Muscle of back (tissue), 13 donors: ENCODE results near the gene SUMF1. TPM values are rescaled to one million over a fixed set of nuclear protein-coding genes. Genes with fewer than 3 reads are reported as not detected.

ENCODE experiments used
- DNase-seq, 3 donors: peaks; one replicate each; pipeline versions ENCODE4 v3.0.0 to v3.0.0-alpha.2; 2013
- long read RNA-seq, 9 donors: transcript quantifications; one replicate each; lab custom pipeline, GENCODE V29; 2026
- polyA plus RNA-seq, 10 donors: library from polyadenylated mRNA; unstranded; fragments of 120-200 nt; gene quantifications; one replicate each; pipeline ENCODE4 v1.2.1, GENCODE V29; 2013; ENCODE audit not compliant: insufficient read length in 10 of 10

SUMF1 gene
- 10 to 100 TPM; 14.0 to 20.7 (median 16.7) TPM for polyA plus RNA-seq
- long read RNA-seq, donor 1, transcript SUMF1-201 (9 exons, 2,159 nt), result major isoform, 12 of 12 reads
- long read RNA-seq, donor 1, partial matches to known transcripts, result 0 of 12 reads
- long read RNA-seq, donor 1, other reads (novel, unspliced or antisense), result 0 of 12 reads
- long read RNA-seq, donor 2, partial matches to known transcripts, result 14 of 17 reads
- long read RNA-seq, donor 2, other reads (novel, unspliced or antisense), result 0 of 17 reads
- long read RNA-seq, donor 3, result 0 reads
- long read RNA-seq, donor 4, partial matches to known transcripts, result 0 of 4 reads
- long read RNA-seq, donor 4, other reads (novel, unspliced or antisense), result 0 of 4 reads
- long read RNA-seq, donor 5, partial matches to known transcripts, result 0 of 6 reads
- long read RNA-seq, donor 5, other reads (novel, unspliced or antisense), result 0 of 6 reads
- long read RNA-seq, donor 6, transcript SUMF1-201 (9 exons, 2,159 nt), result major isoform, 11 of 11 reads
- long read RNA-seq, donor 6, partial matches to known transcripts, result 0 of 11 reads
- long read RNA-seq, donor 6, other reads (novel, unspliced or antisense), result 0 of 11 reads
- long read RNA-seq, donor 7, transcript SUMF1-201 (9 exons, 2,159 nt), result major isoform, 5 of 5 reads
- long read RNA-seq, donor 7, partial matches to known transcripts, result 0 of 5 reads
- long read RNA-seq, donor 7, other reads (novel, unspliced or antisense), result 0 of 5 reads
- long read RNA-seq, donor 8, transcript SUMF1-201 (9 exons, 2,159 nt), result major isoform, 9 of 12 reads
- long read RNA-seq, donor 8, partial matches to known transcripts, result 0 of 12 reads
- long read RNA-seq, donor 8, other reads (novel, unspliced or antisense), result 0 of 12 reads
- long read RNA-seq, donor 9, partial matches to known transcripts, result 0 of 1 reads
- long read RNA-seq, donor 9, other reads (novel, unspliced or antisense), result 0 of 1 reads

DNA sequence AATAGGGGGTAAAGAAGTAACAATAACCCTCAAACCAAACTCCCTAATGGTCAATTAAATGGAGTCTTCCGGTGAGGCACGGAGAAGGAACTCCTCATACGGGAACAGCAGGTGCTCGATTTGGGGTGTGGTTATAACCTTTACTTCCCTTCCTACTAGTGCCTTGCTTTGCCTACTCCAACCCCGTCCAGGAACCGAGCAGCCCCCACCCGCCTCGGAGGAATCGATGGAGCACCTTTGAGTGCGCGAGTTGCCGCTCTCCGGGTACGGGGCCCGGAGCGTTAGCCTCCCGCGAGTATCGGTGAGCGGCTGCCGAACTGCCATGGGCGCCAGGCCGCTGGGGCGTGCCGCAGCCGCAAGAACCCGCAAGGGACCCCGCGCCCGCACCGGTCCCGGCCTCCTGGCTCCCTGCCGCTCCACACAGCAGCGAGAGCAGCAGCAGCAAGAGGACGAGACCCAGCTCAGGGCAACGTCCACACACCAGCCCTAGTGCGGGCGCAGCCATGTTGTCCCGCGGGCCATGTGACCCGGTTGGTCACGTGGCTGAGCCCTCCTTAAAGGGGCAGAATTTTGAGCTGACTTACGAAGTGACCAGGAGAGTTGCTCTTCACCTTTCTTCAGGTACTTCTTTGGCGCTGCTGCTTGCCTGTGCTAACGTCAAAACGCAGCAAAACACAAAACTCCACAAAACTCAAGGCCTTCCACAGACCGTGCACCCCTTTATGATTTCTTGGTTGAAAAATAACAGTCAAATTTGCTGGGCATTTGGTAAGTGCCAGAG lies at the start of gene SUMF1:
Gene SUMF1, minus strand, starts transcription at position 529 of the 781 bp plus-strand sequence. Its CDS starts 24 bp downstream, at position 505.
- peak; percentile 78 to 95 (median 86) for DNase-seq

DNA sequence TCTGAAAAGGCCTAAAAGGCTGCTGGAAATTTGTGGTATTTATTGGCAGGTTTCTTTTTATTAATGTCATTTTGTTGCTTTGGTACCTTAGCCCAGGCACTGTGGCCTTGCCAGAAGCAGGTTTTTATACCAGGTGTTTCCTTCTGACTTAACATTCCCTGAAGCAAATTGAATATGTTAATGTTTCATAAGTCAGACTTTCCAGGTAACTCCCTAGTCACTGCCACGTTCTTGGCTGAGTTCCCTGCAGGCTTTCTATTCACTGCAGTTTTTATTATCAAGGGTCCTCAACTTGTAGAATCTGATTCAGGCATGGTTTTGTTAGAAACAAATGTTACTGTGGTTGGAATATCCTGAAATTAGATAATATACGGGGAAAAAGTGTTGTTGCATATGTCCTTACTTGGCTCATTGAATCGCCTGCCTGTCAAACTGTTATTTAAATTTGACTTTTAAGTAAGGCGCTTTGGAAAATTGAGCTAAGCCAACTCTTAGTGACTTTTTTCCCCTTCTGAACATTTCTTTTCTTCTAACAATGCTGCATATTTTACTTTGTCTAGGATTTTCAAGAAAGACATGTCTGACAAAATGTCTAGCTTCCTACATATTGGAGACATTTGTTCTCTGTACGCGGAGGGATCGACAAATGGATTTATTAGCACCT lies 49.0 kb upstream of the SUMF1 start:
- DNase-seq, result peak in 1 of 3 donors; percentile 63

DNA sequence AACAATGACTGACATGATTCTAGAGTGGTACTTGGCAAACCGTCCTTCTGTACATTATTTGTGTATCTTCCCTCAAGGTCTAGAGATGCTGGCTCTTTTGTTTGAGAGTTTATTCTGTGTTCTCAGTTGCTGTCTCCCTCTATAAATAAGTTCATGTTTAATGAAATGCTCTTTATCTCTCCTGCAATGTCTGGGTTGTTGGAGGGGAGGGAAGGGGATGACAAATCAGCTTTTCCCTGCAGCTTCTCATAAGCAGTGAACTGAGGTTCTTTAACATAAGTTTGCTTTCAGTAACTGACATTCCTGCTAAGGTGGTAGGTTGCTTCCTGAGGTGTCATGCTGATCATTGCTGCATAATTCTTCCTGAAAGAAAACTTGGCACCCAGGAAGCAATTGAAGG lies 47.8 kb upstream of the SUMF1 start:
- no peak for DNase-seq

DNA sequence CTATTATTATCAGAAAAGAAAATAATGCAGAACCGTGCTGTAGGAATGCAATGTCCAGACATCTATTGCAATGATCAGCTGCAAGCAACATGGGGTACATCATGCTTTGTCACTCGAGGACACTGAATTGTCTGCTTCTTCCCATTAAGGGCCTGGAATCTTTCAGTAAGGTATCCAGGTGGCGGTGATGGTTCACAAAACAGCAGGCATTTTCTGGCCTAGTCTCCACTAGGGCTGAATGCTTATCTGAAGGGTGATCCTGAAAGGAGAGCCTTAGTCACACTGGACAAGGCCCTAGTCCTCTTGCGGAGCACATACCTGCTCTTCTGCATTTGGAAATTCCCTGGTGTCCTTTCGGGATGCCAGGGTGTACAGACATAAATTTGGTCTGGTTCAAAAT lies 47.3 kb upstream of the SUMF1 start:
- DNase-seq, result no peak

DNA sequence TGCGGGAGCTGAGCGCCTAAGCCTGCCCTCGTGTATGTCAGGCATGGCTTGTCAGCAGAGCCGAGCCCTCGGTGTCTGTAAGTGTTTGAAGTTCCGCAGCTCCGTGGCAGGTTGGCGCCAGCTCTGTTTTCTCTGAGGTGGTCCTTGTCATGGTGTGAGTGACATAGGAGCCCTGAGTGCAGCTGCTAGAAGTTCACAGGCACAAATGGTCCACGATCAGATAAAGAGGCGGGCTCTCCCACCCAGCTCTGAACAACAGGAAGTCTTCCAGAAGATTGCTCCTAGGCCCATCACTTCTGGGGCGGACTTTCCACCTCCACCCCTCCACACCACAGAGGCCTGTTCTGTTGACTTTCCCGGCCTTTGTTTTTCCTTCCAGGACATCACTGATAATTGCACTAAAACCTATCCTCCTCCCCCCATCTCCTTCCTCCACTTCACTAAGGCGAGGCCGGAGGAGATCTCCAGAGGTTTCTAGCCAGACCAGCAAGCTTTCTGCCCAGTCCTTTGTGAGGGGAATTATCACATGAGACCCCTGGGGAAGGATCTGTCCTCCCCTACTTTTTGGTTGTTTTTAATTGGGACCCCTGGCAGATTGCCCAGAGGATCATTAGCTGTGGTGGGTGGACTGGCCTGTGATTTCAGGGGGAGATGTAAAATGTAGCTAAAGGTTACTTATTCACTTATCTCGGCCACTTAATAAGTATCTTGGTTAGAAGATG lies 46.0 kb upstream of the SUMF1 start:
- no peak for DNase-seq

DNA sequence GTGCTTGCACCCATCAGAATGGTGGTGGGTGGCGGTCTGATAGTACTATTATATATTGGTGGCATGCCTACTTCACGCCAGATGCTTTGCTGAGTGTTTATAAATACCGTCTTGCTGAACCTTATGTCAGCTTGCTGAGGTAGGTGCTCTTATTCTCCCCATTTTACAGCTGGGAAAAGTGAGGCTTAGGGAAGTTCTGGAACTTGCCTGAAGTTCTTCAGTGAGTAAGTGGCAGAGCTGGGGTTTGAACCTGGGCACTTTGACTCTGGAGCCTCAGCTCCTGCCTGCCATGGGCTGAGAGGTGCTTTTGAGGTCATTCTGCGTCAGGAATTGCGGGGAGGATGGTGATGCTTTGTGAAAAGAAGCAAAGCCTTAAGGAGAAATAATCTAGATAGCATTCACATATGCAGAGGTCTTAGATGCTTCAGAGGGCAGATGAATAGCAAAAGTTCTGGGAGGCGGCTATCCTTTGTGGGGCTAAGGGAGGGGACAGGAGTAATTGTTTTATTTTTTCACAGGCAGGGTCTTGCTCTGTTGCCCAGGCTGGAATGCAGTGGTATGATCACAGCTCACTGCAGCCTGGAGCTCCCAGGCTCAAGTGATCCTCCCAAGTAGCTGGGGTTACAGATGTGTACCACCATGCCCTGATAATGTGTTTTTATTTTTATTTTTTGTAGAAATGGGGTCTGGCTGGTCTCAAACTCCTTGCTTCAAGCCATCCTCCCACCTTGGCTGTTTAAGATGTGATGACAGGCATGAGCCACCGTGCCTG lies 44.6 kb upstream of the SUMF1 start:
- no peak for DNase-seq

DNA sequence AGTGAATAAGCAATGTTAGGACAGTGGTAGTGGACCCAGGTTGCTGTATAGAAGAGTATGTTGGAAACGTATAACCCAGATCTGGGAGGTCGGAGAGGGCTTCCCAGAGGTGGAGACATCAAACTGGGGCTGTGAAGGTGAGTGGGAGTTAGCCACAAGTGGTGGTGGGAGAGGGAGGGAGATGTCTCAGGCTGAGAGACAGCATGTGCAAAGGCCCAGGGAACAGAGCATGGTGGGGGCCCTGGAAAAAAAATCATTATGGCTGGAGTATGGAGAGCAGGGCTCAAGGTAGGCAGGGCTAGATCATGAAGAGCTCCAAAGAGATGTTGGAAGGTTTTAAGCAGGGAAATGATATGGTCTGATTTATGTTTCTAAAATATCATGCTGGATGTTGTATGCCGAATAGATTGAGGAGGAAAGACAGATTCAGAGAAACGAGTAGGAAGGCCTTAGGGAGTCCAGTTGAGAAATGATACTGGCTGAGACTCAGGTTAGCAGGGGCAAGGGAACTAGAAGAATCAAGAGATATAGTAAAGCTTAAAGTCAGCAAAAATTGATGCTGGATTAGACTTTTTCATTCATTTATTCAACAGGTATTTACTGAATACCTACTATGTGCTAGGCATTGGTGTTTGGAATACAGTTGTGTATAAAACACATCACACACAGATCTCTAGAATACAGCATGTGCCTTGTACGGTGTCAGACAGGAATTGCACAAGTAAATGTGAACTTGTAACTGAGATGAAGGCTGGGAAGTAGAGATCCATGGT lies 43.1 kb upstream of the SUMF1 start:
- DNase-seq, result no peak

DNA sequence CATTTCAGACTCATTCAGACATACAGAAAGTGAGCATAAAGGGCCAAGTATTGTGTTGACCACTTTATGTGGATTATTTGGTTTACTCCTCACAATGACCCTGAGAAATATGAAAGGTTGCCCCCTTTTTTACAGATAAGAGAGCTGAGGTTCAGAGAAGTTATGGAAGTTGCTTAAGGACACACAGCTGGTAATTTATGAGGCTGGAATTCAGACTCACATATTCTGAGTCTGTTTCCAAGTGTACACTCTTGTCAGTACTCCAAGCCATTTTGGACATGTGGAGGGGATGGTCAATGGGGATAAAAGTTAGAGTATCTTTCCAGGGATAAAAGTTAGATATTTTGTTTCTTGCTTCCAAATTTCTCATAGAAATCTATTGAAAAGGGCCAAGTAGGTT lies 42.0 kb upstream of the SUMF1 start:
- DNase-seq, result no peak

DNA sequence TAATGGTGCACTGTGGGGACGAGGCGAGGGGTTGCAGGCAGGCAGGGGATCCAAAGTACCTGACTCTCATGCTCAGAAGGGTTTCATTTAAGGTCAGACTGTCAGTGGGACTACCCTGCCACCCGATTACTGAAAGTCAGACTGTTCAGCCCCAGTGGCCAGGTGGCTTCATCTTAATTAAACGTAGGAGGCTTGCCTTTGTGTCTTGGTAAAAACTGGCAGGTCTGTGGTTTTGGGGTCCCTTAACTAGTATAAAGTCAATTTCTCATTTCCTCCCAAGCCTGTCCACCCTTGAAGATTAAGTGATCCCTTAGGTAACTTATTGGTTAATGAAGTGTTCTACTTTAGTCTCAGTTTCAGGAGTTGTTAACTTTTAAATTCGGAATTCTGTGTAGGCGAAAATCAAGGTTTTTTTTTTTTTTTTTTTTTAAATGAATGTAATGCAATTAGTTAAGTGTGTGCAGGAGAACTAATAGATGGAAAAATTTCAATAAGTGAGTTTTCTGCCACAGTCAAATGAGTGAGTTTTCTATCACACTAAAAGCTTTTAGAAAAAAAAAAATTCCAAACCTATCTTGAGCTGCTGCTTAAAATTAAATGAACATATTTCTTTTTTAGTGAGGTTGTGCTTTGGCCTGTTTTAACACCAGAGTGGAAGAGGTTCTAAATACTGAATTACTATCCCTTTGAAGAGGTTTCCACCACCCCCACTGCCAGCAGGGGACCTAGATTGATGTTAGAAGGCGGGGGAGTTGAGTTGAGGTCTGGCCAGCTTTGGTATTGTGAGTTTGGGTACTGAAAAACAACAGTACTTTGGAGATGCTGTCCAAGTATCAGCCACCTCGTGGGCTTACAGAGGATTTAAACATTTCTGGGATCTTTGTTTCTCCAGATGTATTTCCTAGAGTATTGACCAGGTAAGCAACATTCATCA lies 41.2 kb upstream of the SUMF1 start:
- no peak for DNase-seq

DNA sequence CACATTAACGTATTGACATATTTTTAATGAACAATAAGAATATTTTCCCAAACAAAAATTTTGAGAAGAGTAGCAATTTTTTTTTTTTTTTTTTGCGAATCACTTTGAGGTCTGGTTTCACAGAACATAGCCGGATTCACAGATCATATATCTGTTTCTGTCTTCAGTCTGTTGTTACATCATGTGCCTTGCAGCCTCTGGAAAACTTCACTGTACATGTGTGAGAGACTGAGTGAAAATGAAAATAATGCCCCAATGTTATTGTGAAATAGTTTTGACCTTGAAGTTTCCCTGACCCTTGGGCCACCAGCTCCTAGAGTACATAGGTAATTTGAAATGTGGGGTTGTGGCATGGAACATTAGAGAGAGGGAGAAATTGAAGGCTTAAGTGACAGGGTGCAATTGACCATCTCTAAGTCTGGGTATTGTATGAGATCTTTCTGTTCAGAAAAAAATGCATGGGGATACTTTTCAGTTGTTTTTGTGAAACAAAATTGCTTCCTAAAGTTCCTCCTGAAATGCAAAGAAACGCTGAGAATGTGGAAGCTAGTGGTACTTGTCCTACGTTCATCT lies 40.0 kb upstream of the SUMF1 start:
- peak in 2 of 3 donors; percentile 38 to 76 for DNase-seq

DNA sequence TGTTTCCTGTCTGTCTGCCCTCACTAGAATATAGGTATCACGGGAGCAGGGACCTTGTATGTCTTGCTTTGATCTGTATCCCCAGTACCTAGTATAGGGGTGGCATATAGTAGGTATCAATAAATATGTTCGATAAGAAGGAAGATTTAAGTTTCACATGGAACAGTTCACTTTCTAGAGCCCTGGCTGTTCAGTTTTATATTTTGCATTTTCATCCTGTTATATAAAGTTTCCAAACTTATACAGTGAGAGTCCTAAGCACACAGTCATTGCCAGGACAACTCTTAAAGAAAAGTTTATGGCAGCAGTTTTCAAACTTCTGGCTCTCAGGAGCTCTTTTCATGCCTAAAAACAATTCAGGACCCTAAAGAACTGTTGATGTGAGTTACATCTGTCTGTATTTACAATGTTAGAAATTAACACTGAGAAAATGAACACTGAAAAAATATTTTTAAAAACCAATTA lies 39.5 kb upstream of the SUMF1 start:
- DNase-seq, result peak; percentile 31 to 77 (median 48)

DNA sequence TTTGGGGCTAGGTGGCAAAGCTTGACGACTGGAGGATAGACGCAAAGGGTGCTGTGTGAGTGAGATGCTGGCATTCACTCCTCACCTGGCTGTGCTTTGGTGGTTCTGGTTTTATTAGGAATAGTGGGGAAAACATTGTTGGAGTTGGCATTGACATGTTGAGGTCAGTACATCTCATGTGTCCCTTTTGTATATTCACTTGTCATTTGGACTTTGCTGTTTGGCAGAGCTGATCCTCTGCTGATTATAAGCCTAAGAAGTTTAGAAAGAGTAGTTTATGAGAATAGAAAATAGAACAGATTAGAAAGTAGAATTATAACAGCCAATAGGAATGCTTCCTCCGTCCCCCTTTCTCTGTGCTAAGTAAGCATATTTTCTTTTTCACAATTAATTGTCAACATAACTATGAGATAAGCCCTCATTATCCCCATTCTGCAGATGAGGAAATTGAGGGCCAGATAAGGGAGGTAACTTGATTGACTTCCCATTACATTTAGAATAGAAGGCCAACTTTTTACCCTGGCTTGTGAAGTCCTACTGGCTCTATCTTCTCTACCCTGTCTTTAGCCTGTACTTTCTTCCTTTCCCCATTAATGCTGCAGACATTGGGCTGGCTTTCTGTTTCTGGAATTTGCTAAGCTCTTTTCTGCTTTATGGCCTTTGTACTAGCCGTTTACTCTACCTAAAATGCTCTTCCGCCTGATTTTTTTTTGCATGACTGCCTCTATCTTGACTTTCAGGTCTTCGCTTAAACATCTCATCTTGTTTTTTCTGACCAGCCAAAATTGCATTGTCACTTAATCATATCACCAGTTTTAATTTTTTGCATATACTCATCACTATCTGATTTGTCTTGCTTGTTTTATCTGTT lies 38.9 kb upstream of the SUMF1 start:
- no peak for DNase-seq

DNA sequence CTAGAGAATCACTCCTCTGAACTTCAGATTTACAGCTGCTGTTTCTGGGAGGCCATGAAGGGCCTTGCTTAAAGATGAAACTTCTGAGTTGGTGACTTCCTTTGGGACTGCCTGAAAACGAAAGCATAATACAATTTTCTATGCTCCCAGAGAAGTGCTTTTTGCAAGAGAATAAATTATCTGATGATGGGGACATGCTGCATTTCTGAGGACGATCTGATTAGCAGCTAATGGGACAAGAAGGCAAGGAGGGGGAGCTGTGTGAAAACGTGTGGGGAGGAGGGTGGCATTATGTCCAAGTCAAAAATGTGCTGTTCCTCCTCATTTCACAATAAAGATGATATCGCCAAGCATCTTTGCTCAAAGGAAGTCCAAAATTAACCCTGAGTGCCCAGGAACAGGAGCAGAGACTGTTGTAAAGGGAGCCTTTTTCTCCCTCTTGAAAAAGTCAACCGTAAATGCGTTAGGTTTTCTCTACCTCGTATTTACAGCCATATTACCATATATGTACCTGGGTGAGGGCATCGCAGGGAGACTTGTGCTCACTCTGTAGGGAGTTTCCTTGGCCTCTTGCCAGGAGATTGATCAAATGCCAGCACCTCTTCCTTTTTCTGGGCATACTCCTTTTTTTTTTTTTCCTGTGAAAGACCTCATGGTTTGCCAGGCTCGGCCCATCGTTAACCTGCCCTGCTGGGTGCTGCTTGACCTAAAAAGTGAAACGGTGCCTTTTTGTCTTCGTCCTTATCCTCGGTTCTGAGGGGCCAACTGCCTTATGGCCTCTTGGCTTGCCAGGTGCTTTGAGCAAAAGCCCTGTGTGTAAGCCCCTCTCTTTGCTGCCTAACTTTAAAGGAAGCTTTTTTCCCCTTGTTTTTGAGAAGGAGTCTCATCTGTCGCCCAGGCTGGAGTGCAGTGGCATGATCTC lies 37.5 kb upstream of the SUMF1 start:
- peak in 1 of 3 donors; percentile 57 for DNase-seq

DNA sequence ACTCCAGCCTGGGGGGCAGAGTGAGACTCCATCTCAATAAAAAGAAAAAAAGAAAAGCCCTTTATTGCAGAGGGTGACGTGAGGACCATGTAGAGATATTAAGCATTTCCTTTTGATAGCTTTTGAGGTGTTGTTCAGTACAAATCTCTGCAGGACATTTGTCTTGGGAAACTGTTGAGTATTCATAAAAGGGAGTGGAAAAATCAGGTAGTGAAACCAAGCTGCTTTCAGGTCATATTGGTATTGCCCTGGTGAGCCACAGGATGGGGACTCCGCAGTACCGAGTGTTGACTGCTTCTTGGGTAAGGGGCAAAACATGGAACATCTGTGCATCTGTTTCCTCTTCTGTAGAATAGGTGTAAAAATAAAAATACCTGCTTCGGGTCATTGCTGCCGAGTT lies 36.0 kb upstream of the SUMF1 start:
- no peak for DNase-seq

DNA sequence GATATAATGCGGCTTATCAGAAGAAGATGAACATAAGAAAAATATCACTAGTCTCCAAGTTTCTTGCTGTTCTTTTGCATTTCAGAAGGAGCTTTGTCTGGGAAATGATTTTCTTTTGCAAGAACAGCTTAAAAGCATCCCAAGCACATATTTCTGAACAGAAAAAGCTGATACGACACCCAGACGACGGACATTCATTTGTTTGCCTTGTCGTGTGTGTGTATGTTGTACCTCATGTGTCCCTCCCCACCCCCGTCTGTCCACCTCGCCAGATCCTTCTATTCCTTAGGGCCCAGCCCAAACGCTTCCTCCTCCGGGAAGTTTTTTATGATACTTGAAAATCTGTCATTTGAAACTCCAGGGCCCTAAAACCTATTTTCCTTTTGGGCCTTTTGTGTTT lies 34.9 kb upstream of the SUMF1 start:
- DNase-seq, result no peak
